Right lobe of liver (tissue), 6 donors: ENCODE data around the gene AVPR2. TPM values are rescaled to one million over a fixed set of nuclear protein-coding genes. Genes with fewer than 3 reads are reported as not detected.

Experiments used
- ATAC-seq, 4 donors: fragments of 200-7000 bp; cut with Tn5 transposase; one replicate each; pipeline ENCODE4 v1.9.1; 2020; ENCODE audit warnings: mild to moderate bottlenecking in 4 of 4, moderate library complexity in 4 of 4
- DNase-seq, 3 donors: peaks; one replicate each; pipeline ENCODE4 v3.0.0-alpha.2; 2020
- H3K27ac ChIP-seq, 3 donors: fragments of 200-600 bp; one replicate each; pipeline ENCODE4 v1.8.0; 2022
- H3K27me3 ChIP-seq, 2 donors: fragments of 200-600 bp; one replicate each; pipeline ENCODE4 v1.8.0; 2022
- H3K36me3 ChIP-seq, 4 donors: fragments of 200-600 bp; sonication (generic) in 1 of 4; one replicate each; pipeline versions ENCODE4 v1.5.1 to v1.8.0; 2017 to 2022; ENCODE audit warnings: control low read depth in 1 of 4
- H3K4me1 ChIP-seq, 4 donors: fragments of 200-600 bp; sonication (generic) in 1 of 4; one replicate each; pipeline versions ENCODE4 v1.5.1 to v1.8.0; 2017 to 2022; ENCODE audit warnings: control low read depth in 1 of 4
- H3K4me3 ChIP-seq, 3 donors: fragments of 200-600 bp; one replicate each; pipeline ENCODE4 v1.8.0; 2022
- H3K9me3 ChIP-seq, 4 donors: fragments of 200-600 bp; sonication (generic) in 1 of 4; one replicate each; pipeline versions ENCODE4 v1.5.1 to v1.8.0; 2017 to 2022; ENCODE audit warnings: control low read depth in 1 of 4
- POLR2A ChIP-seq: fragments of 450-650 bp; IDR thresholded peaks from one replicate; pipeline ENCODE4 v1.6.1; 2017; ENCODE audit warnings: antibody characterized with exemption, mild to moderate bottlenecking
- WGBS: methylation state at CpG from one replicate; pipeline ENCODE4 v1.1.6; 2018; ENCODE audit warnings: low coverage, low lambda C conversion rate; ENCODE audit not compliant: insufficient coverage; ENCODE audit errors: missing lambda C conversion rate; 5-methylcytosine and 5-hydroxymethylcytosine counted together
- intact Hi-C, 2 donors: fragments of 100-400 bp; cut with DNase I; formaldehyde crosslinking; loops; one replicate each; pipeline versions ENCODE4 v1.11.2 to v1.14.1; 2022
- total RNA-seq, 6 experiments: library from RNA; depleted of rRNA in 2 of 6; stranded (reverse); fragments of >200 nt in 2 of 6; fragmentation: NEBNext Ultra II Directional in 3 of 6; extraction: Animal tissue kit (Norgen Biotek cat#: 25700) in 3 of 6; gene quantifications; one replicate each; pipeline versions ENCODE4 v1.1.0 to v1.2.4, GENCODE V29; 2016 to 2023
- TF ChIP-seq, protein P1 (sequence below), 4 donors: fragments of 200-600 bp in 3 of 4; fragments of 450-650 bp in 1 of 4; IDR thresholded peaks; one replicate each; pipeline versions ENCODE4 v1.5.1 to v1.8.0; 2016 to 2022; ENCODE audit warnings: antibody characterized with exemption in 4 of 4, mild to moderate bottlenecking in 2 of 4
- donor health status: DM: no; HTN: yes; CAD: no.
- donor health status: DM: no; HTN: no; CAD: no.
- donor health status: DM: no; HTN: no; CAD: no.
- donor health status: DM: no; HTN: yes; CAD: no.
- donor health status: DM: no; HTN: yes; CAD: no.

The AVPR2 gene
- total RNA-seq, 6 experiments from 2014 or later: 0.31 TPM; not detected in 5

DNA sequence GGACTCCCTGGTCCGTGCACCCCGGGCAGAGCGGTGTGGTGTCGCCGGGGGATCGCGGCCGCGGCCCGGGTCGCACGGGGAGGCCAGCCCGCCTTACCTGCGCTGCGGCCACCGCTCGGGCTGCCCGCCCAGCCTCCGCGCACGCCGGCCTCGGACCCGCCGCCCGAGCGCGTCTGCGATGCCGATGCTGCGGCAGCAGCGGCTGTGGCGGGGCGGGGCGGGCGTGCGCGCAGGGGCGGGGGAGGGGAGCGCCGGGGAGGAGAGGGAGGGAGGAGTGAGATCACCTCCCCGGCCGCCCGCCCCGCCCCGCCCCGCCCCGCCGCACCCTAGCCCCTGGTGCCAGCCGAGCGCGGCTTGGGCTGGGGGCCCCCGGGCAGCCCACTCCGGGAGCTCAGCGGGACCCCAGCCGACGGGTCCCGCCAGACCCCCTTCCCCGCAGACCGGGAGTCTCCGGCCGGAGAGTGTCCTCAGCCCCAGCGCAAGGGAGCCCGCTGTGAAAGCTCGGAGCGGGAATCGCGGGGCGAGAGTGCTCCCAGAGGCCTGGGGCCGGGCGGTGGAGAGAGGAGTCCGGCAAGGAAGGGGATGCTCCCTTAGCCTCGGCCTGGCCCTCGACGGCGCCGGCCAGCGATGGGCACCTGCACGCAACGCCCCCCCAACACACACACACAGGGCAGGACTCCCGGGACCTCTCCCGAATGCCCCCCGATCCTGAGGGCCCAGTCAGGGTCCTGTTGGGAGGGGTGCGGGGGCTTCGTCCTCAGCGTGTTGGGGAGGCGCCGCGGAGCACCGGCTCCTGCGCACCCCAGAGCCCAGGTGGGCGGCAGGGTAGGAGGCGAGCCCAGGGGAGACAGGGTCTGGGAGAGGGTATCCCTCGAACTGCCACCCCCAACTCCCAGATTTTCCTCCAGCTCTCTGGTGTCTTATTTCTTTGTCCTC is 18.2 kb upstream of the AVPR2 start, which contains the start of gene L1CAM:
Gene L1CAM (minus strand): TSS at position 206 of the 936 bp plus-strand sequence. CDS start 10,337 bp downstream, outside the sequence.
- Histone ChIP-seq H3K4me3 (no peak within 1 kb of the TSS), H3K36me3 (no peaks in the 10 kb centered on the region), H3K4me1 (no peaks in the 10 kb centered on the region), H3K9me3 (no peaks in the 10 kb centered on the region), H3K27me3 (peaks cover 7 to 22% of the 10 kb centered on the region in 2 donors), H3K27ac (no peak within 1 kb of the TSS)
- ATAC-seq: no peak
- no CpG with 5 or more reads among the region's 94 CpGs for WGBS
- TF ChIP-seq, protein P1, sequence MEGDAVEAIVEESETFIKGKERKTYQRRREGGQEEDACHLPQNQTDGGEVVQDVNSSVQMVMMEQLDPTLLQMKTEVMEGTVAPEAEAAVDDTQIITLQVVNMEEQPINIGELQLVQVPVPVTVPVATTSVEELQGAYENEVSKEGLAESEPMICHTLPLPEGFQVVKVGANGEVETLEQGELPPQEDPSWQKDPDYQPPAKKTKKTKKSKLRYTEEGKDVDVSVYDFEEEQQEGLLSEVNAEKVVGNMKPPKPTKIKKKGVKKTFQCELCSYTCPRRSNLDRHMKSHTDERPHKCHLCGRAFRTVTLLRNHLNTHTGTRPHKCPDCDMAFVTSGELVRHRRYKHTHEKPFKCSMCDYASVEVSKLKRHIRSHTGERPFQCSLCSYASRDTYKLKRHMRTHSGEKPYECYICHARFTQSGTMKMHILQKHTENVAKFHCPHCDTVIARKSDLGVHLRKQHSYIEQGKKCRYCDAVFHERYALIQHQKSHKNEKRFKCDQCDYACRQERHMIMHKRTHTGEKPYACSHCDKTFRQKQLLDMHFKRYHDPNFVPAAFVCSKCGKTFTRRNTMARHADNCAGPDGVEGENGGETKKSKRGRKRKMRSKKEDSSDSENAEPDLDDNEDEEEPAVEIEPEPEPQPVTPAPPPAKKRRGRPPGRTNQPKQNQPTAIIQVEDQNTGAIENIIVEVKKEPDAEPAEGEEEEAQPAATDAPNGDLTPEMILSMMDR (IDR thresholded peaks at IDR 0.05): no peak
- TF ChIP-seq POLR2A: no peak
- DNase-seq: no peak
- intact Hi-C loops: no loop called here

DNA sequence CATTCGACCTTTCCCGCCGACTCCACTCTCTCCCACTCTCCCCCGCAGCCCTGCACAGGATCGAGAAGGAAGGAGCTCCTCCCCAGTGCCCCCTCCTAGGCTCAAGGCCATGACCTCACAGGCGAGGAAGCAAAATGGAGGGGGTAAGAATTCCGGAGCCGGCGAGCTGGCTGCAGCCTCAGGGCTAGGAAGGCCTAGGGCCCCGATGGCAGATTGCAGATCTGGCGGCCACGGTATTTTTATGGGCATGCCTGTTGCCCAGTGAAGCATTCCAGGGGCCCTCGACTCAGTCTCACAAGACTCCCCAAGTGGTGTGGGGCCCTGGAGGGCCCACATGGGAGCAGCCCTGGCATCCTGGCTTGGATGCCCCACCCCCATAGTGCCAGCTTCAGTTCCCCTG is 17.6 kb upstream of the AVPR2 start:
- ATAC-seq (no peak), DNase-seq (no peak)
- Histone ChIP-seq H3K36me3 (no peaks in the 10 kb centered on the region), H3K27ac (no peak overlapping the region), H3K27me3 (peaks cover 7 to 22% of the 10 kb centered on the region in 2 donors), H3K4me1 (no peaks in the 10 kb centered on the region), H3K4me3 (no peak overlapping the region), H3K9me3 (no peaks in the 10 kb centered on the region)
- TF ChIP-seq POLR2A: no peak
- TF ChIP-seq, protein P1 (IDR thresholded peaks at IDR 0.05): no peak
- intact Hi-C loops: no loop called here
- 15% methylated on average over 5 of the region's 13 CpGs for WGBS

DNA sequence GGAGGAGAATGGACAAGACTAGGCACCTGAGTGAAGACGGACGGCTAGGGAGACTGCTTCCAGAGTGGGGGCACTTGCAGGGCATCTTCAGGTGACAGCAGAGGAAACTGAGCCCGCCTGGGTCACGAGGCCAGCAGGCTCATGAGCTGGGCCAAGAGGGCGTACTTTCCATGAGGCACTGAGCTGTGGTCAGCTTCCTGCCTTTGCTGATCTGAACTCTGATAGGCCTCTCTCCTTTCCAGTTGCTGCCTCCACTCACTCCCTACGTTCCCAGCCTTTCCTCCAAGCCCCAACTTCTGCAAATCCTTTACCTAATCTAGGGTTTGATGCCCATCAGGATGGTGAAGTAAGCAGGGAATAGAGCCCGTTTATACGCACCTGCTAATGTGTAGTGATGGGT is 17.1 kb upstream of the AVPR2 start:
- WGBS: 58% methylated on average over 4 of the region's 8 CpGs

DNA sequence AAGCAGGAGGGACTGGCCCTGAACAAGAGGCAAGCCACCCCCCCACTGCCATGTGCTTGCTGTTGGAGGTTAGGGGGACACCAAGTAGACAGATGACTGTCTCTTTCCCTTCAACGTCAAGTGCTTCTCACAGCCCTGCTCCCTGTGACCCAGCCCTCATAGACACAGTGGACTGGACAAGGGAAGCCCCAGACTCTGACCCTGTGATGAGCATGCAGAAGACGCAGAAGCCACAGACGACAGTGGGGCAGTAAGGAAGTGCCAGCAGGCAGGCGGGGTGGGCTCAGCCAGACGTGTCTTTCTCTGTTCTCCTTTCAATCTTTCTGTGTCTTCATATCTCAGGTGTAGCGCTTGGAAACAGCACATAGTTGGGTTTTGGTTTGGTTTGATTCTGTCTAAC is 16.1 kb upstream of the AVPR2 start:
- Histone ChIP-seq H3K4me1 (no peaks in the 10 kb centered on the region), H3K27ac (no peak overlapping the region), H3K9me3 (no peaks in the 10 kb centered on the region), H3K36me3 (no peaks in the 10 kb centered on the region), H3K27me3 (peaks cover 7 to 22% of the 10 kb centered on the region in 2 donors), H3K4me3 (no peak overlapping the region)
- DNase-seq (no peak), ATAC-seq (no peak)
- intact Hi-C loops: no loop called here
- 30% methylated on average over 2 of the region's 6 CpGs for WGBS
- TF ChIP-seq POLR2A: no peak
- TF ChIP-seq, protein P1 (IDR thresholded peaks at IDR 0.05): no peak

More for the DNA sequence above, 17.1 kb upstream of the AVPR2 start:
- intact Hi-C loops: no loop called here
- no peak for ATAC-seq
- no peak for TF ChIP-seq POLR2A
- TF ChIP-seq, protein P1 (IDR thresholded peaks at IDR 0.05): no peak
- H3K36me3 ChIP-seq: no peaks in the 10 kb centered on the region
- DNase-seq: no peak
- H3K27me3 ChIP-seq: peaks cover 7 to 22% of the 10 kb centered on the region in 2 donors
- H3K27ac ChIP-seq: no peak overlapping the region
- no peak overlapping the region for H3K4me3 ChIP-seq
- H3K9me3 ChIP-seq: no peaks in the 10 kb centered on the region
- H3K4me1 ChIP-seq: no peaks in the 10 kb centered on the region
